Melanocyte of skin (primary cell): Measurements from ENCODE around the gene NUP210. TPM values are rescaled to one million over a fixed set of nuclear protein-coding genes. Genes with fewer than 3 reads are reported as not detected.

Experiments used
- small RNA-seq, 2 donors: library from RNA; depleted of rRNA; stranded (forward); fragments of <200 nt; gene quantifications; one replicate each; pipeline ENCODE3, GENCODE V24; 2012
- total RNA-seq, 2 donors: library from RNA; depleted of rRNA; stranded (reverse); fragments of >200 nt; gene quantifications; 2 replicates each; pipeline ENCODE4 v1.2.3, GENCODE V29; 2012

The NUP210 gene
- total RNA-seq = 1 to 10 TPM; 1.7 to 2.4 TPM

DNA sequence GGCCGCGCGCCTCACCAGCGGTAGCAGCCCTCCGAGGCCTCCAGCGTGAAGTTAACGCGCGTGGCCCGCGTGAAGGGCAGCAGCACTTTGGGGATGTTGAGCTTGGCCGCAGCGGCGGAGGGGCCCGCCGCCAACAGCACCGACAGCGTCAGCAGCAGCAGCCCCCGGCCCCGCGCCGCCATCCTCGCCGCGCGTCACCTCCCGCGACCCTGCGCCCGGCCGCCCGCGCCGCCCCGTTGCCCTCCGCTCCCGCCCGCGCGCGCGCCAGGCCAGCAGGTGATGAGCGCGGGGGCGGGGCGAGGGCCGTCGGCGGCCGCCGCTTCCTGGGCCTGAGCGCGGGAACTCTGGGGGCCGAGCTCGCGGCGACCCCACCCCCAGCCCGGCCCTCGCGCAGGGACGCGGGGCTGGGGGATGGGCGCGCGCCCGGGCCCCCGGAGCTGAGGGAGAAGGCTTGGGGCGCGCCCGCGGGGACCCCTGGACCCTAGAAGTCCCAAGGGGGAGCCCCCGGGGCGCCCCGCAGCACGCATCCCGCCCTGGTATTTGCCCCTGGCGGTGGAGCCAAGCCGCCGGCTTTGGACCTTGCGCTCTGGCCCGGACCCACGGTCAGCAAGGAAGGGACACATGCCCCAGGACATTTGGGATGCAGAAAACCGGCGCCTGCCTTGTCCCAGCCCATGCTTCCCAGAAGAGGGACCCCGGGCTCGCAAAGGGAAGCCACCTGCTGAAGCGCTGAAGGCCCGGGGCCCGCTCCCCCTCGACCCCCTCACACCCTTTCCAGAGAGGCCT, at the start of gene NUP210:
NUP210 (minus strand) TSS at position 278 of the 786 bp plus-strand sequence; CDS start at position 182, 96 bp downstream.

Small RNA genes within 50 kb of the gene (small RNA-seq; reads per million reads assigned to genes)
- gene AC027124.2 = 0 reads per million in 2 donors

Other genes with a start within 250 kb of the NUP210 start
- gene HDAC11, start 60.0 kb upstream of the NUP210 start, total RNA-seq = 1 to 10 TPM; 8.3 TPM
- gene FBLN2, start 128.8 kb upstream of the NUP210 start, total RNA-seq = under 1 TPM; 0.34 to 0.67 TPM